ENCODE measurements around the gene RBP3.

The RBP3 gene

DNA sequence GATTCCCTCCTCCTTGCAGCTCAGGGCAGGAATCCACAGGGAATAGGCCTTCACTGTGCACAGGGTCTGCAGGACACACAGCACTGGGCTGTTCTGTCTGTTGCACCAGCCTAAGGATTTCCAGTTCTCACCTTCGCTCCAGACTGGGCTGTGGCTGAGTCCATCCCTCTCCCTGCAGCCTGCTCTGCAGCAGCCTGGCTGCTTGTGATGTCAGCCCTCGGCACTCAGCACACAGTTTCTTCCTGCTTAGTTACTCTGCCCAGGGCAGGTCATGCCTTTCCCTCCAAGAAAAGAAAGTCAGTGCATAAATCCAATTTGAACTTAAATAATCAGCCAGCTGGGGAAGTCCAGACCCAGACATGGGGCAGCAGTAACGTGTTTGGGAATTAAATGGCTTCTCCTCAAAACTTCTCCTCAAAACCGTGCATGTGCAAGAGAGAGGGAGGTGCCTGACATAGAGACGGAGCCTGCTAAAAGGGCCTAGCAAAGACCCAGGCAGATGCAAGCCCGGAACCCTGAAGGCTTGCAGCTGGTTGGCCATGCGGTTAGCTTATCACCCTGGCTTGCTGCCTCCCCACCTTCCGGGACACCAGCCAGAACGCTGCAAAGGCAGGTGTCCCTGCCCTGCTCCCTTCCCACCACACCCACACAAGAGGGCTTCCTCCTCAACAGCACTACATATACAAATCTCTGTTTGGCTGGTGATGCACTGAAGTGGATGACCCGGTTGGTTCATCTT lies 36.8 kb upstream of the RBP3 start:
- TF ChIP-seq, protein P1, sequence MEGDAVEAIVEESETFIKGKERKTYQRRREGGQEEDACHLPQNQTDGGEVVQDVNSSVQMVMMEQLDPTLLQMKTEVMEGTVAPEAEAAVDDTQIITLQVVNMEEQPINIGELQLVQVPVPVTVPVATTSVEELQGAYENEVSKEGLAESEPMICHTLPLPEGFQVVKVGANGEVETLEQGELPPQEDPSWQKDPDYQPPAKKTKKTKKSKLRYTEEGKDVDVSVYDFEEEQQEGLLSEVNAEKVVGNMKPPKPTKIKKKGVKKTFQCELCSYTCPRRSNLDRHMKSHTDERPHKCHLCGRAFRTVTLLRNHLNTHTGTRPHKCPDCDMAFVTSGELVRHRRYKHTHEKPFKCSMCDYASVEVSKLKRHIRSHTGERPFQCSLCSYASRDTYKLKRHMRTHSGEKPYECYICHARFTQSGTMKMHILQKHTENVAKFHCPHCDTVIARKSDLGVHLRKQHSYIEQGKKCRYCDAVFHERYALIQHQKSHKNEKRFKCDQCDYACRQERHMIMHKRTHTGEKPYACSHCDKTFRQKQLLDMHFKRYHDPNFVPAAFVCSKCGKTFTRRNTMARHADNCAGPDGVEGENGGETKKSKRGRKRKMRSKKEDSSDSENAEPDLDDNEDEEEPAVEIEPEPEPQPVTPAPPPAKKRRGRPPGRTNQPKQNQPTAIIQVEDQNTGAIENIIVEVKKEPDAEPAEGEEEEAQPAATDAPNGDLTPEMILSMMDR (IDR thresholded peaks at IDR 0.05) = no peak
- no peak for DNase-seq (ENCODE audit: low spot score)
- no peak overlapping the region for H3K27ac ChIP-seq
- no peak overlapping the region for H3K4me3 ChIP-seq

DNA sequence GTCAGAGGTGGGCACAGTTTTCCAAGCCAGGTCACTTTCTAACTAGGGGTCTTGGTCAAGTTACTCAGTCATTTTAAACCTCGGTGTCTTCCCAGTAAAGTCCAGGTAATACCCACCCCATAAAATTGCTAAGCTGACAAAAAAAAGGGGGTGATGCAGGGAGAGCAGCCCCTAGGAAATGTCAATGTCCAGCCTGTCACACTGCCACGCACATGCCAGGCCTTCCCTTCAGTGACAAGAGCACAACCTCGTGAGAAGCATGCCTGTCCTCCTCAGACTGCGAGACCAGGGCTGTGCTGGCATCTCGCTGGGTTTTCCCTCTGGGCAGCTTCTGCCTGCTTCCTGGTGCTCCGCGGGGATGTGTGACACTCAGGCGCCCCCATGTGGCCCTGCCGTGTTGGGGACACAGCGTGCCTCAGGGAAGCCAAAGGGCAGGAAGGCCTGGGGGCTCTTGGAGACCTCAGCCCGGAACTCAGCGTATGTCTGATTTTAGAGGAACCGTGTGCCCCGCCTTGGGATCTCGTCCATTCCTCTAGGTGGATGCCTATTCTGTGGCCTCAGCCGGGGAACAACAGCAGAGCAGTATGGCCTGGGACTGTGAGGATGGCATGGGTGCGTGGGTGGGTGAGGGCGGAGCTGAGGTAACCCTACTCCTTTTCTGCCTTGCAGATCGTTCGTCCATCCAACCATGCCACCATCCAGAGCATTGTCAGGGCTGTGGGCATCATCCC lies 36.1 kb upstream of the RBP3 start:
- TF ChIP-seq, protein P1 (IDR thresholded peaks at IDR 0.05) = peak; percentile 73
- peak; percentile 85 for DNase-seq (ENCODE audit: low spot score)
- Histone ChIP-seq H3K27ac (no peak overlapping the region), H3K4me3 (no peak overlapping the region)

DNA sequence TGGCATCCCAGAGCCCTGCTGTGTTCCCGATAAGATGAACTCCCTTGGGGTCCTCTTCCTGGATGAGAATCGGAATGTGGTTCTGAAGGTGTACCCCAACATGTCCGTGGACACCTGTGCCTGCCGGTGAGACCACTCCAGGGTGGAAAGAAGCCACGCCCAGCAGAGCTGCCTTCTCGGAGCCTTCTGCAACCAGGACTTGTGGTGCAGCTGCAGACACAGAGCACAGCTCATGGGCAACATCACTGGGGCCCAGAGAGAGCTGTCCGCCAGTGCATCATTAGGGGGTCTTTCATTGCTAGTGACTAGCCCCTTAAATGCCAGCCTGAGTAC lies 35.5 kb upstream of the RBP3 start:
- DNase-seq (ENCODE audit: low spot score) = no peak
- no peak overlapping the region for H3K4me3 ChIP-seq
- no peak overlapping the region for H3K27ac ChIP-seq
- TF ChIP-seq, protein P1 (IDR thresholded peaks at IDR 0.05) = no peak

DNA sequence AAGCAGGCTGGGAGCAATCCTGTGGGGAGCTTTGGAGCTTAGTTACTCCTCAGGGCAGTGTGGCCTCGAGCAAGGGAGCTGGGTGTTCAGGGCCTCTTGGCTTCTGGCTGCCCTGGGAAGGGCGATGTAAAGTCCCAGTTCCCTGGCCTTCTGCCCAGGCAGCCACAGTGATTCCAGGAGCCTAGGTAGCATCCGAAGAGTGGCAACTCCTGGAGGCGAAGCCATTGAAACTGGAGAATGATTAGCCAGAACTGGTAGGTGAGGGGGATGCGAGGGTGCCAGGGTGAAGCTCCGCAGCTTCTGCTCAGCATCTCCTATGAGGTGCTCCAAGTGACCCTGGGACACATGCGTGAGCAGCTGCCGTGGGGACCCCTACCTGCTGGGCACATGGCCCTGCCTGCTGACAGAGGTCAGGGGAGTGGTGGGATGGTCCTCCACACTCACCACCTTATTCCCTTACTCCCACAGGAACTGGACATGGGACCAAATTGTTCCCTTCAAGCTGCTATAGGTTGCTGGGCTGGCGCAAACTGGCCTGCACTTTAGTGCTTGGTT lies 33.7 kb upstream of the RBP3 start:
- TF ChIP-seq, protein P1 (IDR thresholded peaks at IDR 0.05) = no peak
- DNase-seq (ENCODE audit: low spot score) = no peak
- Histone ChIP-seq H3K27ac (no peak overlapping the region), H3K4me3 (no peak overlapping the region)

DNA sequence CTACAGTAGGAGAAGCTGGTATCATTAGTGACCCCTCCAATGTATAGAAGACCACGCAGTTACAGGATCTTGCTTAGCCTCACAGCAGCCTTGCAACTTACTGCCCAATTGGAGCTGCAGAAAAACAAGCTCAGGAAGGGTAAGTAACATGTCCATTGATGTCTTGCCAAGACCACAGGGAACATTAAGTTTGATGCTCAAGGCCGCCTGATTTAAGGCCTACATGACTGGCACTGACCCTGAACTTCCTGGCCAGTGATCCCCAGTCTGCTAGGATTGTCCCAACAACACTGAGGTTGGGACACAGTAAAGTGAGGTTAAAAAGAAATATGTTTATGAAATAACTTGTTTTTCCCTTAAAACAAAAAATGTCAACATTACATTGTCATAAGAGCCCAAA lies 32.7 kb upstream of the RBP3 start:
- Histone ChIP-seq H3K4me3 (no peak overlapping the region), H3K27ac (no peak overlapping the region)
- TF ChIP-seq, protein P1 (IDR thresholded peaks at IDR 0.05) = no peak
- DNase-seq (ENCODE audit: low spot score) = no peak

DNA sequence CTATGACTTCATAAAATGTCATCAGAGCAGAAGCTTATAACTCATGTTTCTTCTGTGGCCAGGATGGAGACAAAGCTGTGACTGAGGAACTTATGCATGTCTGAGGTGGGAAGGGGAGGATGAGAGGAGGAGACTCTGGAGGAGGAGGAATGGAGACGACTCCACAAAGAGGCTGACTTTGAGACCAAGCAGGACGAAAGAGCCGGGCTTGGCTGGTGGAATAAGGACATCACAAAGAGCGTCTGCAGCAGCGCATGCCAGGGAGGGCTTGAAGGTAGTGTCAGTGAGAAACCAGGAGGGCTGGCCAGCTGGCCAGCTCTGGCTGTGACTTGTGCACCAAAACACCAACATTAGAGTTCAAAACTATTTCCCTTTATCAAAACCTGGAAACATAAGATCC lies 32.0 kb upstream of the RBP3 start:
- DNase-seq (ENCODE audit: low spot score) = no peak
- no peak overlapping the region for H3K27ac ChIP-seq
- TF ChIP-seq, protein P1 (IDR thresholded peaks at IDR 0.05) = no peak
- H3K4me3 ChIP-seq = no peak overlapping the region

DNA sequence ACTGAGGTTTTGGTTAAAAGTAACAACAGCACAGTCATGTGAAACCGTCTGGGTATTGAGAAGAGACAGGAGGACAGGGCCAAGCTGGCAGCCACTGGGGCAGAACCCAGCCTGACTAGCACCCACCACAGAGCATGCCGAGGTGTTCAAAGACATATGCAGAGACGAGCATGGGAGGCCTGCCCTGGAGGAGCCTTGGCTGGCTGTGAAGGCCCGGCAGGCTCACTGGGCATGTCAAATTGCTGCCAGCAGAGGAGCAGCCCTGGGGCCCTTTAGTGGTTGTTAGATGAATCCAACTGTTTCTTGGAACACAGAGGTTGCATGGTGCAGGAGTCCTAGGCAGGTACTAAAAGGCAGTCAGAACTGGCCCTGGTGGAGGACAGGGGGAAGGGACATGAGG lies 30.9 kb upstream of the RBP3 start:
- TF ChIP-seq, protein P1 (IDR thresholded peaks at IDR 0.05) = no peak
- no peak for DNase-seq (ENCODE audit: low spot score)
- no peak overlapping the region for H3K27ac ChIP-seq

More for the DNA sequence above, 30.9 kb upstream of the RBP3 start:
- H3K4me3 ChIP-seq = no peak overlapping the region
